Coronary artery (tissue), 2 donors: ENCODE results near the gene SPATS2L.

Source experiments
- DNase-seq: peaks from one replicate; pipeline ENCODE4 v3.0.0-alpha.2; 2017; ENCODE audit warnings: low spot score
- H3K27ac ChIP-seq, 2 donors: fragments of 200-600 bp; sonication (generic); one replicate each; pipeline ENCODE4 v1.5.1; 2016 to 2019
- H3K4me3 ChIP-seq: fragments of 200-600 bp; sonication (generic); 2 replicates; pipeline ENCODE4 v1.5.1; 2016; ENCODE audit warnings: mild to moderate bottlenecking, moderate library complexity
- TF ChIP-seq, protein P1 (sequence below): fragments of 200-600 bp; sonication (generic); IDR thresholded peaks from one replicate; pipeline ENCODE4 v1.5.1; 2019; ENCODE audit warnings: antibody characterized with exemption

The SPATS2L gene

DNA sequence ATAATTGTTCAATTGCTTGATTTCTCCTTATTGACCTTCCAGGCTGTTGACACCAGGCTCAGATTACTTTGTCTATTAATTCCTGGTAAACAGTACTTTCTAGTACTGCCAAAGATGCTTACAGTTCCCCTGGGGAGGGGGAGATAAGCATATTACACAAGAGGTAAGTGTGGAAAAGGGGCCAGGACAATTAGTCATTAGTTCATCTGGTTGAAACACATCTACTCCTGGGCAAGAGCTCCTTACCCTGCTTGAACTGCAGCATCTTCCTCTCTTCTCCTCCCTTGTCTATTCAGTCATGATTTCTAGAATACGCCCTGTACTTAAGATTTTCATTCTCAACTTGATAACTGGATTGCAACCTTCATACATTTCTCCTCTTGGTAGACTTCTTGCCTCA is 10.4 kb upstream of the SPATS2L start:
- no peak for DNase-seq
- Histone ChIP-seq H3K27ac (no peak overlapping the region), H3K4me3 (no peak overlapping the region)
- TF ChIP-seq, protein P1, sequence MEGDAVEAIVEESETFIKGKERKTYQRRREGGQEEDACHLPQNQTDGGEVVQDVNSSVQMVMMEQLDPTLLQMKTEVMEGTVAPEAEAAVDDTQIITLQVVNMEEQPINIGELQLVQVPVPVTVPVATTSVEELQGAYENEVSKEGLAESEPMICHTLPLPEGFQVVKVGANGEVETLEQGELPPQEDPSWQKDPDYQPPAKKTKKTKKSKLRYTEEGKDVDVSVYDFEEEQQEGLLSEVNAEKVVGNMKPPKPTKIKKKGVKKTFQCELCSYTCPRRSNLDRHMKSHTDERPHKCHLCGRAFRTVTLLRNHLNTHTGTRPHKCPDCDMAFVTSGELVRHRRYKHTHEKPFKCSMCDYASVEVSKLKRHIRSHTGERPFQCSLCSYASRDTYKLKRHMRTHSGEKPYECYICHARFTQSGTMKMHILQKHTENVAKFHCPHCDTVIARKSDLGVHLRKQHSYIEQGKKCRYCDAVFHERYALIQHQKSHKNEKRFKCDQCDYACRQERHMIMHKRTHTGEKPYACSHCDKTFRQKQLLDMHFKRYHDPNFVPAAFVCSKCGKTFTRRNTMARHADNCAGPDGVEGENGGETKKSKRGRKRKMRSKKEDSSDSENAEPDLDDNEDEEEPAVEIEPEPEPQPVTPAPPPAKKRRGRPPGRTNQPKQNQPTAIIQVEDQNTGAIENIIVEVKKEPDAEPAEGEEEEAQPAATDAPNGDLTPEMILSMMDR = no peak

DNA sequence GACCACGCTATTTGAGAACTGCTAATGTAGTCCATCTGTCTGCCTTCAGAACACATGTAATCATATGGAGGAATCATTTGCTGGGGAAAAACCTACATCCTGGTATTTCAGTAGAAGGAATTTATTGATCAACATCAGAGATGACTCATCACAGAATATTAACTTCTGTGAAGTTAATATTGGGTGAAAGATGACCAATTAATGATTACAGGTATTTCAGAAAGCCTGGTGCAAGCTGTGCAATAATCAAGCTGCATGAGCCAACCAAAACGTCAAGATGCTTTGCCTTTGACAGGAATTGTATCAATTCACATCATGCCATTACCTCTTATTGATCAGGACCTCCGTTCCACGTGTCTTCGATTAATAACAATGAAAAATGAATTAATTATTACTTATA is 9.4 kb upstream of the SPATS2L start:
- DNase-seq = no peak
- TF ChIP-seq, protein P1 = no peak
- Histone ChIP-seq H3K27ac (no peak overlapping the region), H3K4me3 (no peak overlapping the region)

DNA sequence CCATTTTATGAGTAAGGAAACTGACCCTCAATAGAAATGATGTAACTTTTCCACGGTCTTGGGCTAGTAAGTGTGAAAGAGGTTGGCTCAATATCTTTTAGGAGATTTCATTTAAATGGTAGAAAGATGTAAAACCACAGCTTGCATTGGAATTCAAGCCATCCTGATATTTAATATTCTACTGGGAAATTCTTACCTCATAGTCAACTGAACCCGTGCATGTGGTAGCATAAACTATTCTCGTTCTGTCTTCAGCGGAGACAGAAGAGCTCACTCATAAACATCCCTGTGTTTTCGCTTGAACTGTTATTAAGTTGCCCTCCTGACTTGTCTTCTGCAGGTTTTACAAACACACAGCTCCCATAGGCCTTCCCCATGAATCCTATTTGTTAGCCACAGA is 8.5 kb upstream of the SPATS2L start:
- no peak overlapping the region for H3K4me3 ChIP-seq
- H3K27ac ChIP-seq = no peak overlapping the region
- no peak for DNase-seq
- TF ChIP-seq, protein P1 = no peak

DNA sequence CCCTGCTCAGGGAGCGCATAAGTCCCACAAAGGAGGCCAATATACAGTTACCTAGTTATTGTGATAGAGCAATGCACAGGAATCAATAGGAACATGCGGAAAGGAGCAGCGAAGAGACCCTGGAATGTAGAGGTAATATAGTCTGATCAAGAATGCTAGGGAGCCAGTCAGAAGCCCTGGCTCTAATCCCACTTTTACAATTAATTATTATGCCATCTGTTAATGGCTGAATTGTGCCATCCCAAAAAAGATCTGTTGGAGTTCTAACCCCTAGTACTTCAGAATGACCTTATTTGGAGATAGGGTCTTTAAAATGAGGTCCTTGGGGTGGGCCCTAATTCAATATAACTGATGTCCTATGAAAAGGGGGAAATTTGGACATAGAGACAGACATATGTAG is 7.7 kb upstream of the SPATS2L start:
- no peak for DNase-seq
- no peak overlapping the region for H3K4me3 ChIP-seq
- TF ChIP-seq, protein P1 = no peak
- no peak overlapping the region for H3K27ac ChIP-seq

DNA sequence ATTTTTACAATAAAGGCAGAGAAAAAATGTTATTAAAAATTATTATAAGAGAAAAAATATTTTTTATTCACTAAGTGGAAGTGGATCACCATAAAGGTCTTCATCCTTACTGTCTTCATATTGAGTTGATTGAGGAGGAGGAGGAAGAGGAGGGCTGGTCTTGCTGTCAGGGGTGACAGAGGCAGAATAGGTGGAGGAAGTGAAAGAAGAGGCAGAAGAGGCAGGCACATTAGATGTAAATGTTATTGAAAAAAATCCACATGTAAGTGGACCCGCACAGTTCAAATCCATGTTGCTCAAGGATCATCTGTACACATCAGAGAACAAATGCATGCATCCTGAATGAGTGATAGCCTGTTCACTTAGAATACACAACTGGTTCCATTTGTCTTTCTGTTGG is 6.4 kb upstream of the SPATS2L start:
- Histone ChIP-seq H3K27ac (no peak overlapping the region), H3K4me3 (no peak overlapping the region)
- no peak for DNase-seq
- TF ChIP-seq, protein P1 = no peak

DNA sequence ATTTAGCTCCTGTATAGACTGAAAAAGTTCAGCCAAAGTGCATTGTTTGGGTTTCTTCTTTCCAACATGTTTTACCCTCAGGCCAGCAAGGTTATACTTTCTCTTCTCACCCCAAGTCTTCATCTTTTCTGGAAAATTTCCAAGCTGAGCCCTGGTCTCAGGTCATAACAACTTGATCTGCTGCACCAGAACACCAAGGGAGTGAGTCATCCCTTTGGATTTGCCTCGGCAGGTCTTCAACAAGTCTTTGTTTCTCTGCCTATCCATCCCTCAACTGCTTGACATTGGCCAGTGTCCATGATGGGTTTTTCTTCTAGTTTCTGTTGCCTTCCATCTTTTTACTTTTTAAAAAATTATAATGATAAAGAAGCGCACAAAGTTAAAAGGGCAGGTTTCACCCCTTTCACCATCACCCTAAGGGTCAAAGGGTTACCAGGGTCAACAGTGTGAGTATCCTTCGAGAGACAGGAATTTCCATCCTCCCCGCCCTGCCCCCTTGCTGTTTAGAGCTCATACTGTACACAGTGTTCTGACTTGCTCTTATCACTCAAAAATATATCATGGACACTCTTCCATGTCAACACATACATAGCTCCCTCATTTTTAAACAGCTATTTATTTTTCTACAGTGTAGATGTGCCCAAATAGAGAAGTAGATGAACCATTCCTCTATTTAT is 5.7 kb upstream of the SPATS2L start:
- DNase-seq = no peak
- TF ChIP-seq, protein P1 = no peak

DNA sequence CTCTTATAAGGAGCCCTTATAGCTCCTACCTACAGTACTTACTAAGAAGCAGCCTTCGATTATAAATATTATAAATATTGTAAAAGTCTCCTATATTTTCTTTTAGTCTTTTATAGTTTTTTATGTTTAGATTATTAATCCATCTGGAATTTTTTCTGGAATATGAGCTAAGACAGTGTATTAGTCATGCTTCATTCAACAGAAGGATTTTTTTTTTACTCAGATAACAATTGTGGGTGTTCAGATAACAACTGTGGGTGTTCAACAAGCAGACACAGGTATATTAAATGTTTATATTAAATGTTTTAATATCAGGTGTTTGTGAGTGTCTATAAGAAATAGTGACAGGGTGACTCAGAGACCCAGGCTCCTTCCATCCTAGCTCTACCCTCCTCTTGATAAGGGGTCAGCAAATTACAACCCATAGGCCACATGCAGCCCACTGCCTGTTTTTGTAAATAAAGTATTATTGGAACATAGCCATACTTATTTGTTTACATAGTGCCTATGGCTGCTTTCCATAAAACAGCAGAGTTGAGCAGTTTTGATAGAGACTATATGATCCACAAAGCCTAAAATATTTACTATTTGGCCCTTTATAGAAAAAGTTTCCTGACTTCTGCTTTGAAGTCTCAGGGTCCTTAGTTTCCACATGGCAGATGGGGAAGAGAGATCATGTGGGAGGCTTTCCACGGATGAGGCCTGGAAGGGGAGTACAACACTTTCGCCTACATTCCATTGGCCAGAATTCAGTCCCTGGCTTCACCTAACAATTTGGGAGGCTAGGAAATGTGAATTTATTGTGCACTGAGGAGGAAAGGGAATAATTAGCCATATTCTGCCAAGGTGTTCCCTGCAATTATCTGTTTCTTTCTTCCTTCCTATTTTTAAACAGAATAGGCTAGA is 4.3 kb upstream of the SPATS2L start:
- DNase-seq = no peak
- no peak overlapping the region for H3K4me3 ChIP-seq
- H3K27ac ChIP-seq = no peak overlapping the region
- TF ChIP-seq, protein P1 = no peak

More for the DNA sequence above, 5.7 kb upstream of the SPATS2L start:
- Histone ChIP-seq H3K4me3 (no peak overlapping the region), H3K27ac (no peak overlapping the region)
